ENCODE results near the gene NUMA1.
A peak's percentile ranks its signal among the peaks of the same experiment; 100 is the strongest.

Gene NUMA1

GRCh38 chr11:72012897-72013721 lies 67.2 kb downstream of the NUMA1 start:
- no peak for DNase-seq

GRCh38 chr11:72012091-72012630 lies 68.2 kb downstream of the NUMA1 start:
- no peak for DNase-seq

GRCh38 chr11:72010529-72011233 lies 69.7 kb downstream of the NUMA1 start:
- no peak for DNase-seq

- DNase-seq, result no peak
Observed at GRCh38 chr11:72009156-72009555, 71.2 kb downstream of the NUMA1 start.

- DNase-seq, result no peak
Observed at GRCh38 chr11:72008728-72009127, 71.6 kb downstream of the NUMA1 start.

- DNase-seq, result no peak
Observed at GRCh38 chr11:72007587-72007986, 72.8 kb downstream of the NUMA1 start.

- DNase-seq, result no peak
Observed at GRCh38 chr11:72007089-72007476, 73.3 kb downstream of the NUMA1 start.

- no peak for DNase-seq
Observed at GRCh38 chr11:72006309-72007088, 73.8 kb downstream of the NUMA1 start.

GRCh38 chr11:72005347-72006260 lies 74.7 kb downstream of the NUMA1 start:
- DNase-seq, result no peak

- DNase-seq, result no peak
Observed at GRCh38 chr11:72004515-72005346, 75.6 kb downstream of the NUMA1 start.

- no peak for DNase-seq
Observed at GRCh38 chr11:72003776-72004171, 76.6 kb downstream of the NUMA1 start.

- no peak for DNase-seq
Observed at GRCh38 chr11:72002841-72003775, 77.2 kb downstream of the NUMA1 start.

- DNase-seq, result no peak
Observed at GRCh38 chr11:72001834-72002591, 78.3 kb downstream of the NUMA1 start.

GRCh38 chr11:72001285-72001684 lies 79.1 kb downstream of the NUMA1 start:
- no peak for DNase-seq

GRCh38 chr11:72000202-72000867 lies 80.0 kb downstream of the NUMA1 start:
- no peak for DNase-seq

GRCh38 chr11:71999798-72000197 lies 80.5 kb downstream of the NUMA1 start:
- DNase-seq, result no peak

GRCh38 chr11:71999362-71999761 lies 81.0 kb downstream of the NUMA1 start:
- DNase-seq, result no peak

- peak; percentile 30 for DNase-seq
Observed at GRCh38 chr11:71998649-71999310, 81.6 kb downstream of the NUMA1 start, which contains the start of gene IL18BP. Gene IL18BP (plus strand): TSS chr11:71998909. CDS start chr11:71999985, 1,076 bp downstream.

Measured in stimulated activated CD4-positive, alpha-beta T cell treated with anti-CD3 and anti-CD28 coated beads, Interleukin-15, amount 100 ng/mL, for 24 hours (primary cell).